Measurements from ENCODE around the gene PROCA1.
"Not testable (repeated sequence)": the region's sequence is repeated elsewhere in the genome, so short reads cannot be mapped to it uniquely, and the experiment has no call there.

The PROCA1 gene

DNA sequence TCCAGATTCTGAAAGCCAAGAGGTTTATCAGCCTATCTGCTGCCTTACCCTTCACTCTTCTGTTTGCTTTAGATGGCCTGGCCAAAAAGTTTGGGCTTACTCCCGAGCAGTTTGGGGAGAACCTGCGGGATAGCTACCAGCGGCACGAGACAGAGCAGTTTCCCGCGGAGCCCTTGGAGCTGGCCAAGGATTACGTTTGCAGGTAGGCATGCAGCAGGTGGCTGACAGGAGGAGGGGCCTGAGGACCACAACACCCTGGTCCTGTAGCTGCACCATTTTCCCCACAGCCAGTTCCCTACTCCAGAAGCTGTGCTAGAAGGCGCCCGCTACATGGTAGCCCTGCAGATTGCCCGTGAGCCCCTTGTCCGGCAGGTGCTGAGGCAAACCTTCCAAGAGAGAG lies 29.0 kb downstream of the PROCA1 start:
- DNase-seq (ENCODE audit: extremely low read depth in 1 of 2, low read depth in 1 of 2) = no peak

DNA sequence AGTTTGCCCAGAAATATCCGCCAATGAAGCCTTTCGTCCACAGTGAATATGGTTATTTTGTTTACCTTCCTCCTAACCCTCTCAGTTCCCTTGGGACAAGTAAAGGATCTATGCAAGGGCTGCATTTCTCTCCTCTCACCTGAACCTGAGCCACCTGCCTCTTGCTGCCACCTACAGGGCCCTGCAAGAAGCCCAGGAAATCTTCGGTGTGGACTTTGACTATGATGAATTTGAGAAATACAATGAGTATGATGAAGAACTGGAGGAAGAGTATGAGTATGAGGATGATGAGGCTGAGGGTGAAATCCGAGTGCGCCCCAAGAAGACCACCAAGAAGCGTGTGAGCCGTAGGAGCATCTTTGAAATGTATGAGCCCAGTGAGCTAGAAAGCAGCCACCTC lies 35.7 kb downstream of the PROCA1 start:
- DNase-seq (ENCODE audit: extremely low read depth in 1 of 2, low read depth in 1 of 2) = no peak

DNA sequence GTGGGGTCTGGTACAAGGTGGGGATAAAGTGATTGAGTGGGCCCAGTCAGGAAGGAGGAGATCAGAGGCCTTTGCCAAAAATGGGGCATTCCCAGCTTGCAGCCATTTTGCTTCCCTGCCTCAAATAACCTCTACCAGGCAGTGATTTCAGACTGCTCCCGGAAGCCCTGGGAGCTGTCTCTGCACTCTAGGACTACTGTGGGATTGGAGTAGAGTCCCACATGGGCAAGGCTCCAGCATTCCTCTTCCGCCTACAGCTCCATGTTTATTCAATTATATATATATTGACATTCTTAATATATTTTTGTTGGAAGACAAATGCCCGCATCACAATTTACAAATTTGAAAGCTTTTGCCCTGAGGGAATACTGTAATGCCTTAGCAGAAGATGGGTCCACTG lies 36.2 kb downstream of the PROCA1 start:
- no peak for DNase-seq (ENCODE audit: extremely low read depth in 1 of 2, low read depth in 1 of 2)

DNA sequence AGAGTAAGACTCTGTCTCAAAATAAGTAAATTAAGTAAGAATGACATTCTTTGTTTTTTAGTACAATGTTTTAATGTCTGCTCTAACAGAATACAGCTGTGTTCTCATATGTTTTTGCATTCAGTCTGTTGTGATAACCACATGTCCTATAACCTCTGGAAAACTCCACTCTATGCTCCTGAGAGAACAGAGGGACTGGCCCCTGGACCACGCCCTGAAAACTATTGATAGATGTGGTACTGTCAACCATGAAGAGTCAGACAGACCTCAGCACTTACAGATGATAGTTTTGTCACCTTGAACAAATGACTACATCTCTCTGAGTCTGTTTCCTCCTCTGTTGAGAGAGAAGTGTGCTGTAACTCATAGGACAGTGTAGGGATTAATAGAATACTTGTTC lies 41.8 kb downstream of the PROCA1 start:
- DNase-seq (ENCODE audit: extremely low read depth in 1 of 2, low read depth in 1 of 2) = no peak

DNA sequence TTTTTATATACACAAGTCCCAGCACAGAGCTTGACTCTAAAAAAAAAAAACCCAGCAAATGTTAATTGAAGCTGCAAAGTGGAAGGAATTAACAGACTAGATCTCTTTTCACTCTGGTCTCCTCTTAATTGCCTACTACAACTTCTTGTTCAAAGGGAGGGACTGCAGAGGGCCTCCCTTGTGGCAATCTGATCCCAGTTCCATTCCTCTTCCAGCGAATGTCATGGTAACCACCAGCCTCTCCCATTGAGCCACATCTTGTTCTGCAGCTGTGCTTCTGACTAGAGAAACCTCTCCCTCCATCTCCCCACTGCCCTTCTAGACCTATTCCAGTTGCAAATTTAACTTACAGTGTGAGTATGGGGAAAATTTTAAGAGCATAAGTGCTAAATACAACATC lies 43.8 kb downstream of the PROCA1 start:
- no peak for DNase-seq (ENCODE audit: extremely low read depth in 1 of 2, low read depth in 1 of 2)

DNA sequence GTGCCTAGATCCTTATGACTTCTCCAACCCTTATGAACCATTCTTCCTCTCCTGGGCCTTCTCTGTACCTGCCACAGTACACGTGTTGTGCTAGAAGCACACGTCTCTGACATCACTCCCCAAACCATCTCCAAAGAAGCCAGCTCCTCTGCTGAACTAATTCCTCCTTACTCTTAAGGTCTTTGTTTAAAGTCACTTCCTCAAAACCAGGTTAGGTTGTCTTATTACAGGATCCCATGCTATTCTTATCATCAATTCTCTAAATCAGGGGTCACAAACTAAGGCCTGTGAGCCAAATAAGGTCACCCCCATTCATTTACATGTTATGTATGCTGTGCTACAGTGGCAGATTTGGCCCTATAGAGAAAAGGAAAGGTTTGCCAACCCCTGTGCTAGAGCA lies 45.7 kb downstream of the PROCA1 start:
- DNase-seq (ENCODE audit: extremely low read depth in 1 of 2, low read depth in 1 of 2) = no peak

DNA sequence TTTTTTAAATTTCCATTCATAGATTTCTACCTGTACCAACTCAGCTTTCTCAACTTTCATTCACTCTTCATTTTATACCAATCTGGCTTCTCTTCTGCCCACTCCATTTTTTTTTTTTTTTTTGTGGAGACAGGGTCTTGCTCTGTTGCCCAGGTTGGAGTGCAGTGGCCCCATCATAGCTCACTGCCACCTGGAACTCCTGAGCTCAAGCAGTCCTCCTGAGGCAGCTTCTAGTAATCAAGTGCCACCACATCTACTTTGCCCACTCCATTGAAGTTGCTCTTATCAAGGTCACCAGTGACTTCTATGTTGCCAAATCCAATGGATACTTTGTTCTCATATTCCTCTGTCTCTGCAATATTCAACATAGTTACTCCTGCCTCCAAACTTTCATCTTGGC lies 48.0 kb downstream of the PROCA1 start:
- no peak for DNase-seq (ENCODE audit: extremely low read depth in 1 of 2, low read depth in 1 of 2)

DNA sequence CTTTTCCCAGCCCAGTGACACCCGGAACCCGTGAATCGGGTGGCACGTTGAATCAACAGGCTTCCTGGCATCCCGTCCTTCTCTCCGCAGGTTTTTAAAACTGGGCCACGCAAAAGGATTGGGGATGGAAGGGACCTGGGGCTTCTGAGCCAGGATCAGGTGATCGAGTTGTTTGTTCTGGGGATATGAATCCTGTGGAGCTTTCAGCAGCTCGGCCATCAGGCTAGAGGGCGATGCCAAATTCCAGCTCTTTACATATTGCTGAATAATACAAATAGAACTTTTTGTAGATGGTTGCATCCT lies 49.2 kb downstream of the PROCA1 start:
- DNase-seq (ENCODE audit: extremely low read depth in 1 of 2, low read depth in 1 of 2) = no peak

DNA sequence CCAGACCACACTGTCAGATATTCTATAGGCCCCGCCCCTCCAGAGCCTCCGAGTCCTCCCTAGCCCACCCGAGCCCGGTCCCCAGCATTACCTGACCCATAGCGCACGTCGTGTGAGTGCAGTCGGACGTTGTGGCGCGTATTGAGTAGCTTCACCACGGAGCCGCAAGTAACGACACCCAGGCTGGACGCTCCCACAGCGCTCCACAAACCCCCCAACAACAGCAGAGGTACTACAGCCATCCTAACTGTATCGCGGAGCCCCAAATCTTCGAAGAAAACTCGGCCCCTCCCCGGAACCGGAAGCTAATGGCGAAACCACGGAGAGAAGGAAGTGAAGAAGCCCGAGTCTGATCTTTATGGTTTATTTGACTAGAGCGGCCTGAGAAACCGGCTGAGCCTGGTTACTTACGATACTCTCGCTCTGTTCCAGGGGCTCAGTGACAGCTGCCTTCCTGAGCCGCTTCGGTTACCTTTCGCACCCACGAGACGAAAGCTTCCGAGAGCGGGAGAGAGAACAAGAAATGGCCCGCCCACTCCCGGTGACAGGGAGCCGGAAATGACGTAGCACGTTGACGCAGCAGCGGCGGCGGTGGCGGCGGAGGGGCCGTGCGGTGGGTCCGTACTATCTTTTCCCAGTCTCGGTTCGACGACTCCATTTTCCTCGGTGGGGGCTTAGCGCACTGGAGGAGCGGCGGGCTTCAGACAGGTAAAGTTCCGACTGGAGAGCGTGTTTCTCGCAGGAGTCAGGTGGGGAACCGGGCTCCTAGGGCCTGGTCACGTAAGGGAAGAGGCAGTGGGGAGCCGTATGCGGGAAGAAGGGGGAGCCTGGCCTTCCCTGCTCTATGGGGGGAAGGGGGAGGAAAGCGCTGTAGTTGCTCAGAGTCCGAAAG lies 49.8 kb downstream of the PROCA1 start, which contains the start of the genes SDF2 and SUPT6H:
Gene SDF2, minus strand, starts transcription at position 272 of the 892 bp plus-strand sequence. Its CDS starts 30 bp downstream, at position 242.
Gene SUPT6H, plus strand, starts transcription at position 571 of the 892 bp plus-strand sequence. CDS start 11,197 bp downstream, outside the sequence.
- DNase-seq (ENCODE audit: extremely low read depth in 1 of 2, low read depth in 1 of 2) = peak; percentile 86 to 92

DNA sequence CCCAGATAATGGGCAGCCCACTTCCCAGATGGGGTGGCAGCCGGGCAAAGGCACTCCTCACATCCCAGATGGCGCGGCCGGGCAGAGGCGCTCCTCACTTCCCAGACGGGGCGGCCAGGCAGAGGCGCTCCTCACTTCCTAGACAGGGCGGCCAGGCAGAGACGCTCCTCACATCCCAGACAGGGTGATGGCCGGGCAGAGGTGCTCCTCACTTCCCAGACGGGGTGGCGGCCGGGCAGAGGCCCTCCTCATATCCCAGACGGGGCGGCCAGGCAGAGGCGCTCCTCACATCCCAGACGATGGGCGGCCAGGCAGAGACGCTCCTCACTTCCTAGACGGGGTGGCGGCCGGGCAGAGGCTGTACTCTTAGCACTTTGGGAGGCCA lies 52.2 kb downstream of the PROCA1 start:
- DNase-seq (ENCODE audit: extremely low read depth in 1 of 2, low read depth in 1 of 2) = not testable (repeated sequence)

DNA sequence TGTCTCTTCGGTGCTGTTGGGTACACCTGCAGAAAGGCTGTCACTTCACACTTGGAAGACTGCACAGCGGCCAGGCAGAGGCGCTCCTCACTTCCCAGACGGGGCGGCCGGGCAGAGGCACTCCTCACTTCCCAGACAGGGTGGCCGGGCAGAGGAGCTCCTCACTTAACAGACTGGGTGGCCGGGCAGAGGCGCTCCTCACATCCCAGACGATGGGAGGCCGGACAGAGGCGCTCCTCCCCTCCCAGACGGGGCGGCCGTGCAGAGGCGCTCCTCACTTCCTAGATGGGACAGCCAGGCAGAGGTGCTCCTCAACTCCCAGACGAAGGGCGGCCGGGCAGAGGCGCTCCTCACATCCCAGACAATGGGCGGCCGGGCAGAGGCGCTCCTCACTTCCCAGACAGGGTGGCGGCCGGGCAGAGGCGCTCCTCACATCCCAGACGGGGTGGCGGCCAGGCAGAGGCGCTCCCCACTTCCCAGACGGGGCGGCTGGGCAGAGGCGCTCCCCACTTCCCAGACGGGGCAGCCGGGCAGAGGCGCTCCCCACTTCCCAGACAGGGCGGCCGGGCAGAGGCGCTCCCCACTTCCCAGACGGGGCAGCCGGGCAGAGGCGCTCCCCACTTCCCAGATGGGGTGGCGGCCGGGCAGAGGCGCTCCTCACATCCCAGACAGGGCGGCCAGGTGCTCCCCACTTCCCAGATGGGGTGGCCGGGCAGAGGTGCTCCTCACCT lies 52.8 kb downstream of the PROCA1 start:
- DNase-seq (ENCODE audit: extremely low read depth in 1 of 2, low read depth in 1 of 2) = not testable (repeated sequence)

DNA sequence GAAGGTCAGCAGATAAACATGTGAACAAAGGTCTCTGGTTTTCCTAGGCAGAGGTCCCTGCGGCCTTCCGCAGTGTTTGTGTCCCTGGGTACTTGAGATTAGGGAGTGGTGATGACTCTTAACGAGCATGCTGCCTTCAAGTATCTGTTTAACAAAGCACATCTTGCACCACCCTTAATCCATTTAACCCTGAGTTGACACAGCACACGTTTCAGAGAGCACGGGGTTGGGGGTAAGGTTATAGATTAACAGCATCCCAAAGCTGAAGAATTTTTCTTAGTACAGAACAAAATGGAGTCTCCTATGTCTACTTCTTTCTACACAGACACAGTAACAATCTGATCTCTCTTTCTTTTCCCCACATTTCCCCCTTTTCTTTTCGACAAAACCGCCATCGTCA lies 53.3 kb downstream of the PROCA1 start:
- not testable (repeated sequence) for DNase-seq (ENCODE audit: extremely low read depth in 1 of 2, low read depth in 1 of 2)

DNA sequence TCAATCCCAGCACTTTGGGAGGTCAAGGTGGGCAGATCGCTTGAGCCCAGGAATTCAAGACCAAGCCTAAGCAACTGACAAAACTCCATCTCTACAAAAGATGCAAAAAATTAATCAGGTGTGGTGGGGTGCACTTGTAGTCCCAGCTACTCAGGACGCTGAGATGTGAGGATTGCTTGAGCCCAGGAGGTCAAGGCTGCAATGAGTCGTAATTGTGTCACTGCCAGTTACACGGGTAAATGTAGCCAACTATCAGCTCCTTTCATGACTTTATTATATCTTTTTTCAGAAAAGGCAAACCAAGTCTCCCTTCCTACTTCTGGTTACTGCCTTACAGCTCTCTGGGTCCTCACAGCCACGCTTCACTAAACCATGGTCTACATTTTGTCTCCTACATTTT lies 53.9 kb downstream of the PROCA1 start:
- no peak for DNase-seq (ENCODE audit: extremely low read depth in 1 of 2, low read depth in 1 of 2)

DNA sequence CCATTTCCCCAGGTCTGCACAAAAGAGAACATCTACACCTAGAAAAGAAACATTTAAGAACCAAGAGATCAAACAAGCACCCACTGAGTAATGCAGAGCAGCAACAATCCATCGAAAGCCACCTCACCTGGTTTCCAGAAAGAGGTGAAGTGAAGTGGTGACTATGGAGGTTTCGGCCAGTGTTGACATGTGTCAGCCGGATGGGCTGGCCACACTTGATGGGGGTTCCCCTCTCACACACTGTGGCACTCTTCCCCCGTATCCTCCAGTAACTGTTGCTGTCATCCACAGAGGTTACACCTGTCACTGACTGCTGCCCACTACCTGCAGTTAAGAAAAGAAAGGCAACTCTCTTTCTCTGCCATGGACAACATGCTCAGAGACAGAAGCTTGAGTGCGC lies 56.5 kb downstream of the PROCA1 start:
- no peak for DNase-seq (ENCODE audit: extremely low read depth in 1 of 2, low read depth in 1 of 2)
